ENCODE results near the gene SLC47A2.

DNA sequence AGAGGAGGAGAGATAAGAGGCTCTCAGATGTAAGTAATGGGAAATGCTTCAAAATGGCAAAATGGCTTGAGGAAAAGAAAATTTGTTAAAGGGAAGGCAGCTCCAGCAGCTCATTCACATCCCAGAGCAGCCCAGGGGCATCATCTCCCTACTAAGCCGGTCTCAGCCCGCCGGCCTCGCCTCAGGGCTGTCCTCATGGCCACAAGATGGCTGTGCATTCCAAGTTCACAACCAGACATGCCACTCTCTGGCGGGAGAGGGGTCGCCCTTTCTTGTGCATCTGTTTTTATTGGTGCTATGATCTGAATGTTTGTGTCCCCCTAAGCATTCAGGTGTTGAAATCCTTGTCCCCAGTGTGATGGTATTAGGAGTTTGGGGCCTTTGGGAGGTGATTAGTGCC is 13.5 kb upstream of the SLC47A2 start:
- TF ChIP-seq CTCF (IDR thresholded peaks at IDR 0.05; ENCODE audit: insufficient read depth, low read length) (no peak), GABPA (IDR thresholded peaks at IDR 0.05; ENCODE audit: low read depth) (no peak), POLR2AphosphoS5 (IDR thresholded peaks at IDR 0.05; ENCODE audit: low read depth) (no peak), SPI1 (IDR thresholded peaks at IDR 0.05; ENCODE audit: borderline replicate concordance, low read depth) (no peak)
- TF ChIP-seq, protein P1, sequence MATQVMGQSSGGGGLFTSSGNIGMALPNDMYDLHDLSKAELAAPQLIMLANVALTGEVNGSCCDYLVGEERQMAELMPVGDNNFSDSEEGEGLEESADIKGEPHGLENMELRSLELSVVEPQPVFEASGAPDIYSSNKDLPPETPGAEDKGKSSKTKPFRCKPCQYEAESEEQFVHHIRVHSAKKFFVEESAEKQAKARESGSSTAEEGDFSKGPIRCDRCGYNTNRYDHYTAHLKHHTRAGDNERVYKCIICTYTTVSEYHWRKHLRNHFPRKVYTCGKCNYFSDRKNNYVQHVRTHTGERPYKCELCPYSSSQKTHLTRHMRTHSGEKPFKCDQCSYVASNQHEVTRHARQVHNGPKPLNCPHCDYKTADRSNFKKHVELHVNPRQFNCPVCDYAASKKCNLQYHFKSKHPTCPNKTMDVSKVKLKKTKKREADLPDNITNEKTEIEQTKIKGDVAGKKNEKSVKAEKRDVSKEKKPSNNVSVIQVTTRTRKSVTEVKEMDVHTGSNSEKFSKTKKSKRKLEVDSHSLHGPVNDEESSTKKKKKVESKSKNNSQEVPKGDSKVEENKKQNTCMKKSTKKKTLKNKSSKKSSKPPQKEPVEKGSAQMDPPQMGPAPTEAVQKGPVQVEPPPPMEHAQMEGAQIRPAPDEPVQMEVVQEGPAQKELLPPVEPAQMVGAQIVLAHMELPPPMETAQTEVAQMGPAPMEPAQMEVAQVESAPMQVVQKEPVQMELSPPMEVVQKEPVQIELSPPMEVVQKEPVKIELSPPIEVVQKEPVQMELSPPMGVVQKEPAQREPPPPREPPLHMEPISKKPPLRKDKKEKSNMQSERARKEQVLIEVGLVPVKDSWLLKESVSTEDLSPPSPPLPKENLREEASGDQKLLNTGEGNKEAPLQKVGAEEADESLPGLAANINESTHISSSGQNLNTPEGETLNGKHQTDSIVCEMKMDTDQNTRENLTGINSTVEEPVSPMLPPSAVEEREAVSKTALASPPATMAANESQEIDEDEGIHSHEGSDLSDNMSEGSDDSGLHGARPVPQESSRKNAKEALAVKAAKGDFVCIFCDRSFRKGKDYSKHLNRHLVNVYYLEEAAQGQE (IDR thresholded peaks at IDR 0.05; ENCODE audit: insufficient replicate concordance, low read depth) = no peak
